Lower leg skin (tissue), 4 donors: Measurements from ENCODE around the gene SUN1. TPM values are rescaled to one million over a fixed set of nuclear protein-coding genes. Genes with fewer than 3 reads are reported as not detected.
A peak's percentile ranks its signal among the peaks of the same experiment; 100 is the strongest.
"Not testable (repeated sequence)": the region's sequence is repeated elsewhere in the genome, so short reads cannot be mapped to it uniquely, and the experiment has no call there.

Experiments
- DNase-seq, 2 donors: peaks; one replicate each; pipeline ENCODE4 v3.0.0-alpha.2; 2019; ENCODE audit warnings: low spot score in 2 of 2
- H3K4me3 ChIP-seq: fragments of 200-600 bp; sonication (generic); 2 replicates; pipeline ENCODE4 v1.5.1; 2017; ENCODE audit warnings: mild to moderate bottlenecking, low read depth; ENCODE audit not compliant: poor library complexity, severe bottlenecking
- CTCF ChIP-seq, 3 donors: fragments of 450-650 bp; IDR thresholded peaks; one replicate each; pipeline ENCODE4 v1.5.1; 2016; ENCODE audit warnings: antibody characterized with exemption in 3 of 3, mild to moderate bottlenecking in 3 of 3, moderate library complexity in 2 of 3
- POLR2A ChIP-seq, 2 donors: fragments of 450-650 bp; IDR thresholded peaks; one replicate each; pipeline ENCODE4 v1.6.1; 2016 to 2017; ENCODE audit warnings: antibody characterized with exemption in 2 of 2, mild to moderate bottlenecking in 1 of 2, moderate library complexity in 1 of 2
- WGBS, 2 donors: methylation state at CpG; one replicate each; pipeline ENCODE4 v1.1.5; 2018; 5-methylcytosine and 5-hydroxymethylcytosine counted together
- intact Hi-C: fragments of 100-400 bp; cut with DNase I; formaldehyde crosslinking; loops from one replicate; pipeline ENCODE4 v1.15.0; 2023; ENCODE audit warnings: low total_unique reads
- total RNA-seq, 4 donors: library from RNA; depleted of rRNA; stranded (reverse); fragments of >200 nt; gene quantifications; one replicate each; pipeline ENCODE4 v1.1.0, GENCODE V29; 2016

Gene SUN1
- total RNA-seq, 4 donors from 2014 or later: 265 to 429 (median 271) TPM

DNA sequence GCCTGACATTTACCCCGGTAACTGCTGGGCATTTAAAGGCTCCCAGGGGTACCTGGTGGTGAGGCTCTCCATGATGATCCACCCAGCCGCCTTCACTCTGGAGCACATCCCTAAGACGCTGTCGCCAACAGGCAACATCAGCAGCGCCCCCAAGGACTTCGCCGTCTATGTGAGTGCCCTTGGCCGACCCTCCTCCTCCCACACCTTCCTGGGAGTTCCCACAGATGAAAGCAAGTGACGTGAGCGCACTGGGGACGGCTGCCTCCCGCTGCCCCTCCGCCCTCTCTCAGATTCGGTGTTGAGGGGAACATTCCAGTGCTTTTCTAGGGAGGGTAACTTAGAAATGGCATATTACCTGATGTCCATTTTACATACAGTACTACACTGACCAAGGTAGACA, 37.1 kb downstream of the SUN1 start:
- intact Hi-C loops: no loop called here
- 83 to 87% methylated on average over 12 to 14 of the region's 14 CpGs for WGBS, 2 donors
- TF ChIP-seq POLR2A (IDR thresholded peaks at IDR 0.05): no peak
- no peak for DNase-seq
- H3K4me3 ChIP-seq: no peak overlapping the region

GRCh38 chr7:871900-872537, 39.7 kb downstream of the SUN1 start:
- WGBS, 2 donors: 74 to 78% methylated on average over 14 of the region's 14 CpGs
- intact Hi-C loops: loop anchor here (2.0 to 10.0 kb wide), 2 partner anchors 85 to 547 kb away; no protein-coding TSS in a partner anchor
- TF ChIP-seq POLR2A (IDR thresholded peaks at IDR 0.05) (no peak), CTCF (IDR thresholded peaks at IDR 0.05) (no peak)
- H3K4me3 ChIP-seq: no peak overlapping the region
- no peak for DNase-seq

DNA sequence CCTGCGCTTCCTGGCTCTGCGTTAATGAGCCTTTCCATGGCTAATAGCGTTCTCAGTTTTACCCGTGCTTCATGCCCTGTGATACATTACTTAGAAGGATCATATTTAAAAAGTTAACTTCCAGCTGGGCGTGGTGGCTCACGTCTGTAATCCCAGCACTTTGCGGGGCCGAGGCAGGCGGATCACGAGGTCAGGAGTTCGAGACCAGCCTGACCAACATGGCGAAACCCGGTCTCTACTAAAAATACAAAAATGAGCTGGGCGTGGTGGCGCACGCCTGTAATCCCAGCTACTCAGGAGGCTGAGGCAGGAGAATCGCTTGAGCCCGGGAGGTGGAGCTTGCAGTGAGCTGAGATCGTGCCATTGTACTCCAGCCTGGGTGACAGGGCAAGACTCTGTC, 40.4 kb downstream of the SUN1 start:
- 88 to 93% methylated on average over 19 of the region's 19 CpGs for WGBS, 2 donors
- H3K4me3 ChIP-seq, DNase-seq: not testable (repeated sequence)
- intact Hi-C loops: loop anchor here (2.0 to 10.0 kb wide), 2 partner anchors 86 to 548 kb away; no protein-coding TSS in a partner anchor

- intact Hi-C loops: loop anchor here (2.0 to 10.0 kb wide), 2 partner anchors 87 to 549 kb away; no protein-coding TSS in a partner anchor
- TF ChIP-seq CTCF (IDR thresholded peaks at IDR 0.05) (peak in 1 of 3 donors; percentile 85), POLR2A (IDR thresholded peaks at IDR 0.05) (no peak)
- WGBS, 2 donors: 27 to 30% methylated on average over 18 of the region's 18 CpGs
- no peak overlapping the region for H3K4me3 ChIP-seq
- DNase-seq: peak; percentile 88 to 96
Observed at GRCh38 chr7:873367-874002, 41.2 kb downstream of the SUN1 start.

DNA sequence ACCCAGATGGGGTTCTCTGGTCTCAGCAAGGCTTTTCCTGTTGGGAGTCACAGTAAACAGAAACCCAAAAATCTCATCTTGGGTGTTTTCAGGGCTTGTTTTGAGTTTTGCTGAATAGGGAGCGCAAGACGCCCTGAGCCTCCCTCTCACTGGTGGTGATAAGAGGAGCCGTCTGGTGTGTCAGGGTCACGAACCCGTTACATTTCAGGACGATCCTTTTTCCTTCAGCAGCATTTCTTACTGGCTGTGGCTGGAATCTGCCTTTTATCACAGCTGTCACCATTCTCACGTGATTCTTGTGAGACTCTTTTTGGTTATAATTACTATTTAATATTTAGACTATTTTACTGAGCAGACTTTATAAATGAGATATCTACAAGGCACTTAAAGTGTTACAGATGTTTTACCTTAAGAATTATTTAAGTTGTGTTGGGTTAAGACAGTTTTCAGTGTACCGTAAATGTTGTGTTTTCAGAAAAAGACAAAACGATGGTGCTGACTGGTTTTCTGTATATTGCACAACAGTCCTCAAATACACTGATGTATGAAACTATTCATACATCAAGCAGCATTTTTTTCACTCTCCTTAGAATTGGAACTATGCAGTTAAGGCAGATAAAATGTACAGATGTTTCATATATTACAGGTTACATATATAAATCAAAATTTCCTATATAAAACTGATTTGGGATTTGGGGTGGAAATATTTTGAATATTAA, 41.9 kb downstream of the SUN1 start:
- 78 to 84% methylated on average over 9 of the region's 9 CpGs for WGBS, 2 donors
- no peak for DNase-seq
- no peak overlapping the region for H3K4me3 ChIP-seq
- no peak for TF ChIP-seq CTCF (IDR thresholded peaks at IDR 0.05)
- TF ChIP-seq POLR2A (IDR thresholded peaks at IDR 0.05): no peak
- intact Hi-C loops: loop anchor here (10.0 kb wide), 1 partner anchor 549 kb away; no protein-coding TSS in a partner anchor

DNA sequence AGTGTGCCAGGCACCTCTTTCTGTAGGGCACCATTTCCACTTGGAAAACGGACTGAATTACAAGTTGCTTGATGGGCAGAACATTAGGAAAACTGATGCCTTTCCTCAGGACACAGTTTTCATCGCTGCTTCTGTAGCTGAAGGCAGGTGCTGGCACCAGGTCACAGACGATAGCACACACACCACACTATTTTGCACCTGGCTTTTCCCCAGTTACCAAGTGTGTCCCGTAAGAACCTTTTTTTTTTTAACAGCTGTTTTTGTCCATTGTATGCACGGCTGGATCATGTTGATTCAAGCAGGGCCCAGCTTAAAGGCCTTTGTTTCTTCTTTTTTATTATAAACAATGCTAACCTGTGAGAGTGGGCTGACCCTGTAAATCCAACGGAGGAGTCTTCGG, 42.8 kb downstream of the SUN1 start:
- no peak overlapping the region for H3K4me3 ChIP-seq
- no peak for TF ChIP-seq CTCF (IDR thresholded peaks at IDR 0.05)
- no peak for TF ChIP-seq POLR2A (IDR thresholded peaks at IDR 0.05)
- no peak for DNase-seq
- intact Hi-C loops: loop anchor here (10.0 kb wide), 1 partner anchor 550 kb away; no protein-coding TSS in a partner anchor
- WGBS, 2 donors: 62 to 65% methylated on average over 7 of the region's 7 CpGs
